ENCODE measurements around the gene AXIN1.

The AXIN1 gene

DNA sequence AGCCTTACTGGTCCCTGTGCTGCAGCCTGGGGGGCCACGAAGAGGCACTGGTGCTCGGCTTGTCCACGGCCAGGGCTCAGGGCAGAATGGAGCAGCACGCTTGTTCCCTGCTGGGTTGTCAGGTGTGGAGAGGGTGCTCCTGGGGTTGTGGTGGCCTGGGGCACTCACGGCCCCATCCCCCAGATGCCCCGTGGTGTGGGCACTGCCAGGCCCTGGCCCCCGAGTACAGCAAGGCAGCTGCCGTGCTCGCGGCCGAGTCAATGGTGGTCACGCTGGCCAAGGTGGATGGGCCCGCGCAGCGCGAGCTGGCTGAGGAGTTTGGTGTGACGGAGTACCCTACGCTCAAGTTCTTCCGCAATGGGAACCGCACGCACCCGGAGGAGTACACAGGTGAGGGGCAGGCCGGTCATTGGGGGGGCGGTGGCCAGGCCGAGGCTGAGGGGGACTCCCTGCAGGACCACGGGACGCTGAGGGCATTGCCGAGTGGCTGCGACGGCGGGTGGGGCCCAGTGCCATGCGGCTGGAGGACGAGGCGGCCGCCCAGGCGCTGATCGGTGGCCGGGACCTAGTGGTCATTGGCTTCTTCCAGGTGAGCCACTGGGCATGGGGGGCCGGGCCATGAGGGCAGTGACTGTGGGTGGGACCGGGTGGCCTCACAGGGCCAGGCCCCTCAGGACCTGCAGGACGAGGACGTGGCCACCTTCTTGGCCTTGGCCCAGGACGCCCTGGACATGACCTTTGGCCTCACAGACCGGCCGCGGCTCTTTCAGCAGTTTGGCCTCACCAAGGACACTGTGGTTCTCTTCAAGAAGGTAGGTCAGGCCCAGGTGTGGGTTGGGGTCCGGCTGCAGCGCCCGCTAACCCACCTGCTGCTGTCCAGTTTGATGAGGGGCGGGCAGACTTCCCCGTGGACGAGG lies 68.1 kb downstream of the AXIN1 start:
- no peaks in the 10 kb centered on the region for H3K79me2 ChIP-seq (ENCODE audit: low read length)
- H3K36me3 ChIP-seq (replicated peaks; ENCODE audit: insufficient read depth, low read length) = no peaks in the 10 kb centered on the region
- no peak overlapping the region for H3K9ac ChIP-seq (ENCODE audit: low read length)
- peaks cover 15% of the 10 kb centered on the region for H3K27me3 ChIP-seq (replicated peaks; ENCODE audit: insufficient read depth, low read length)
- no peak overlapping the region for H3K27ac ChIP-seq (ENCODE audit: low read length)
- DNase-seq = no peak
- TF ChIP-seq EZH2phosphoT487 (IDR thresholded peaks at IDR 0.05; ENCODE audit: low read length) (no peak), EZH2 (optimal IDR thresholded peaks at IDR 0.05; ENCODE audit: low read depth, low read length) (no peak)
- TF ChIP-seq, protein P1, sequence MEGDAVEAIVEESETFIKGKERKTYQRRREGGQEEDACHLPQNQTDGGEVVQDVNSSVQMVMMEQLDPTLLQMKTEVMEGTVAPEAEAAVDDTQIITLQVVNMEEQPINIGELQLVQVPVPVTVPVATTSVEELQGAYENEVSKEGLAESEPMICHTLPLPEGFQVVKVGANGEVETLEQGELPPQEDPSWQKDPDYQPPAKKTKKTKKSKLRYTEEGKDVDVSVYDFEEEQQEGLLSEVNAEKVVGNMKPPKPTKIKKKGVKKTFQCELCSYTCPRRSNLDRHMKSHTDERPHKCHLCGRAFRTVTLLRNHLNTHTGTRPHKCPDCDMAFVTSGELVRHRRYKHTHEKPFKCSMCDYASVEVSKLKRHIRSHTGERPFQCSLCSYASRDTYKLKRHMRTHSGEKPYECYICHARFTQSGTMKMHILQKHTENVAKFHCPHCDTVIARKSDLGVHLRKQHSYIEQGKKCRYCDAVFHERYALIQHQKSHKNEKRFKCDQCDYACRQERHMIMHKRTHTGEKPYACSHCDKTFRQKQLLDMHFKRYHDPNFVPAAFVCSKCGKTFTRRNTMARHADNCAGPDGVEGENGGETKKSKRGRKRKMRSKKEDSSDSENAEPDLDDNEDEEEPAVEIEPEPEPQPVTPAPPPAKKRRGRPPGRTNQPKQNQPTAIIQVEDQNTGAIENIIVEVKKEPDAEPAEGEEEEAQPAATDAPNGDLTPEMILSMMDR (IDR thresholded peaks at IDR 0.05; ENCODE audit: low read length) = no peak
- no peaks in the 10 kb centered on the region for H3K9me2 ChIP-seq (replicated peaks; ENCODE audit: insufficient read depth, low read length)
- H3K4me3 ChIP-seq (ENCODE audit: low read length) = no peak overlapping the region
- H3F3A ChIP-seq (ENCODE audit: insufficient read depth, low read length) = no peaks in the 10 kb centered on the region
- H3K4me2 ChIP-seq (ENCODE audit: low read depth, low read length) = no peak overlapping the region
- no peak overlapping the region for H2AFZ ChIP-seq (ENCODE audit: low read length)
- H4K20me1 ChIP-seq (ENCODE audit: insufficient read depth, low read length) = no peaks in the 10 kb centered on the region
- H3K9me3 ChIP-seq (replicated peaks; ENCODE audit: insufficient read depth, low read length) = no peaks in the 10 kb centered on the region
- no peaks in the 10 kb centered on the region for H3K4me1 ChIP-seq (ENCODE audit: low read length)

DNA sequence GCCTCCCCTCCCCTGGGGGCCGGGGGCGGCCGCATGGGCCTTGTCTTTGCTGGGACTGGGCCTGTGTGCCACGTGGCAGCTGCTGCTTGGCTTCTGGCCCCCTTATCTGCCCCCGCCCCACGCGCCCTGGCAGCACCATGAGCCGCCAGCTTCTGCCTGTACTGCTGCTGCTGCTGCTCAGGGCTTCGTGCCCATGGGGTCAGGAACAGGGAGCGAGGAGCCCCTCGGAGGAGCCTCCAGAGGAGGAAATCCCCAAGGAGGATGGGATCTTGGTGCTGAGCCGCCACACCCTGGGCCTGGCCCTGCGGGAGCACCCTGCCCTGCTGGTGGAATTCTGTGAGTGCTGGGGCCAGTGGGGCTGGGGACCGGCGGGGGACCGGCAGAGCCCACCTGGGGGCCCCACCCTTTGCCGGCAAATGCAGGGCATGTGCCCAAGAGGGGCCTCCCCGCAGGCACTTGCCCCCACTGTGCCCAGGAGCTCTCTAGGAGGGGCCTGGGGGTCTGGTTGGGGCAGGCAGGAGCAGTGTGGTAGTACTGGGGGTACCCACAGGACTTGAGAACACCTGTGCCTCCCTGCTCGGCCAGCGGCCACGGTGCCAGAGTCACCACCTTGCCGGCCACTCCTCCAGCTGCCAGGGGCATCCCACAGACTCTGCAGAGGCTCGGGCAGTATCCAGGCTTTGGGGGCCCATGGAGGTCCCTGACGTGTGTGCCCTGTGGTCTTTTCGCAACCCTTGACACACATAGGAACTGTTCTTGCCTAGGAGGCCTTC lies 69.3 kb downstream of the AXIN1 start, which contains the start of gene PDIA2:
Gene PDIA2 (plus strand): TSS at position 132 of the 773 bp plus-strand sequence. CDS start 6 bp downstream, at position 138.
- H4K20me1 ChIP-seq (ENCODE audit: insufficient read depth, low read length) = no peaks in the 10 kb centered on the region
- no peak within 1 kb of the TSS for H3K4me3 ChIP-seq (ENCODE audit: low read length)
- no peak for DNase-seq
- H3K9me3 ChIP-seq (replicated peaks; ENCODE audit: insufficient read depth, low read length) = no peaks in the 10 kb centered on the region
- H3K9ac ChIP-seq (ENCODE audit: low read length) = no peak within 1 kb of the TSS
- no peaks in the 10 kb centered on the region for H3K9me2 ChIP-seq (replicated peaks; ENCODE audit: insufficient read depth, low read length)
- H3K27ac ChIP-seq (ENCODE audit: low read length) = no peak within 1 kb of the TSS
- H3F3A ChIP-seq (ENCODE audit: insufficient read depth, low read length) = no peaks in the 10 kb centered on the region
- no peak within 1 kb of the TSS for H3K4me2 ChIP-seq (ENCODE audit: low read depth, low read length)
- H3K79me2 ChIP-seq (ENCODE audit: low read length) = no peaks in the 10 kb centered on the region
- H2AFZ ChIP-seq (ENCODE audit: low read length) = no peak within 1 kb of the TSS
- H3K27me3 ChIP-seq (replicated peaks; ENCODE audit: insufficient read depth, low read length) = peaks cover 23% of the 10 kb centered on the region
- TF ChIP-seq EZH2phosphoT487 (IDR thresholded peaks at IDR 0.05; ENCODE audit: low read length) = no peak
- TF ChIP-seq EZH2 (optimal IDR thresholded peaks at IDR 0.05; ENCODE audit: low read depth, low read length) = no peak
- TF ChIP-seq, protein P1 (IDR thresholded peaks at IDR 0.05; ENCODE audit: low read length) = no peak
- no peaks in the 10 kb centered on the region for H3K4me1 ChIP-seq (ENCODE audit: low read length)
- no peaks in the 10 kb centered on the region for H3K36me3 ChIP-seq (replicated peaks; ENCODE audit: insufficient read depth, low read length)

DNA sequence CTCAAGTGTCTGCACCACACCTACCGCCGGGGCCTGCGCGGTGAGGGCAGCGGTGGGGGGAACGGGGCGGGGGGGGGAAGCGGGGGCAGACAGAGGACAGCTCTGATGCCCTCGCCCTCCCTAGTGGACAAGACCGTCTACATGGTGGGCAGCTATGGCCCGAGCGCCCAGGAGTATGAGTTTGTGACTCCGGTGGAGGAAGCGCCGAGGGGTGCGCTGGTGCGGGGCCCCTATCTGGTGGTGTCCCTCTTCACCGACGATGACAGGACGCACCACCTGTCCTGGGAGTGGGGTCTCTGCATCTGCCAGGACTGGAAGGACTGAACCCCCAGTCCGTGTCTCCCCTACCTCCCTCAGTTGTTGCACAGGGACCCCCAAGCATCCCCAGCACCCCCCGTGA lies 70.0 kb downstream of the AXIN1 start:
- Histone ChIP-seq H3K79me2 (ENCODE audit: low read length) (no peaks in the 10 kb centered on the region), H4K20me1 (ENCODE audit: insufficient read depth, low read length) (no peaks in the 10 kb centered on the region), H3K4me1 (ENCODE audit: low read length) (no peaks in the 10 kb centered on the region), H3K9ac (ENCODE audit: low read length) (no peak overlapping the region), H2AFZ (ENCODE audit: low read length) (no peak overlapping the region), H3F3A (ENCODE audit: insufficient read depth, low read length) (no peaks in the 10 kb centered on the region), H3K36me3 (replicated peaks; ENCODE audit: insufficient read depth, low read length) (no peaks in the 10 kb centered on the region), H3K27me3 (replicated peaks; ENCODE audit: insufficient read depth, low read length) (peaks cover 23% of the 10 kb centered on the region), H3K27ac (ENCODE audit: low read length) (no peak overlapping the region), H3K4me3 (ENCODE audit: low read length) (no peak overlapping the region), H3K4me2 (ENCODE audit: low read depth, low read length) (no peak overlapping the region), H3K9me2 (replicated peaks; ENCODE audit: insufficient read depth, low read length) (no peaks in the 10 kb centered on the region), H3K9me3 (replicated peaks; ENCODE audit: insufficient read depth, low read length) (no peaks in the 10 kb centered on the region)
- DNase-seq = no peak
- no peak for TF ChIP-seq EZH2 (optimal IDR thresholded peaks at IDR 0.05; ENCODE audit: low read depth, low read length)
